ENCODE results near the gene SMAD9. TPM values are rescaled to one million over a fixed set of nuclear protein-coding genes. Genes with fewer than 3 reads are reported as not detected.

SMAD9 gene
- total and polyA plus RNA-seq, 2 of the 8 experiments (the other 6 are each of a cell fraction or from before 2014, with no cell fraction given): 0.45 to 1.0 TPM

DNA sequence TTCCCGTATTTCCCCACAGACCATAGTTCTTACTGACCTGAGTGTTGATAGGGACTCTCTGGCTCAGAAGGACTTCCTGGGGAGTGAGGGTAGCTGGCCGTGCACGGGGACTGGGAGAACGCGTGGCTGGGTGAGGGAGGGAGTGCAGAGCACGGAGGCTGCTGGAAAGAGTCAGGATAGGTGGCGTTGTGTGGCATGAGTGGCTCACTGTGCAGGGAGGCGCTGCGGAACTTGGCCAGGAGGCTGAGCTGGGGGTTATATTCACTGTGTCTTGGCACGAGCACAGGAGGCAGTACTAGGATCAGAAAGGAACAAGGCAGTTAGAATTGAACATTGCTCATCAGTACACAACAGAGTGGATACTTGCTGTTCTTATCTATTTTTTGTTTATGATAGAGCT is 47.4 kb downstream of the SMAD9 start:
- no peak overlapping the region for H4K8ac ChIP-seq (ENCODE audit: extremely low read depth, insufficient read depth, low read length)
- H3K79me1 ChIP-seq (ENCODE audit: low read depth, low read length): no peaks in the 10 kb centered on the region
- H3K56ac ChIP-seq (replicated peaks; ENCODE audit: insufficient read length, low read depth, low read length): no peak overlapping the region
- no peak overlapping the region for H3K23ac ChIP-seq (ENCODE audit: insufficient read length)
- H2AK5ac ChIP-seq (ENCODE audit: low read depth, low read length): no peak overlapping the region
- H3K18ac ChIP-seq (ENCODE audit: extremely low read depth, low read length): no peak overlapping the region
- no peaks in the 10 kb centered on the region for H4K20me1 ChIP-seq (replicated peaks in 1 of 2; ENCODE audit: control insufficient read depth in 1 of 2, insufficient read depth in 2 of 2, low read length in 2 of 2)
- 50% methylated on average over 10 of the region's 10 CpGs; no CpG with 5 or more reads in 1 of the 2 experiments for WGBS, 2 experiments (ENCODE audit: extremely low coverage in 1 of 2, insufficient coverage in 1 of 2, insufficient read length in 1 of 2, insufficient replicate concordance in 2 of 2, low coverage in 1 of 2, low lambda C conversion rate in 2 of 2, missing lambda C conversion rate in 1 of 2)
- no peak overlapping the region for H3K4ac ChIP-seq (replicated peaks; ENCODE audit: insufficient read length, low read depth, low read length)
- H2BK15ac ChIP-seq (ENCODE audit: low read length): no peak overlapping the region
- TF ChIP-seq, protein P1, sequence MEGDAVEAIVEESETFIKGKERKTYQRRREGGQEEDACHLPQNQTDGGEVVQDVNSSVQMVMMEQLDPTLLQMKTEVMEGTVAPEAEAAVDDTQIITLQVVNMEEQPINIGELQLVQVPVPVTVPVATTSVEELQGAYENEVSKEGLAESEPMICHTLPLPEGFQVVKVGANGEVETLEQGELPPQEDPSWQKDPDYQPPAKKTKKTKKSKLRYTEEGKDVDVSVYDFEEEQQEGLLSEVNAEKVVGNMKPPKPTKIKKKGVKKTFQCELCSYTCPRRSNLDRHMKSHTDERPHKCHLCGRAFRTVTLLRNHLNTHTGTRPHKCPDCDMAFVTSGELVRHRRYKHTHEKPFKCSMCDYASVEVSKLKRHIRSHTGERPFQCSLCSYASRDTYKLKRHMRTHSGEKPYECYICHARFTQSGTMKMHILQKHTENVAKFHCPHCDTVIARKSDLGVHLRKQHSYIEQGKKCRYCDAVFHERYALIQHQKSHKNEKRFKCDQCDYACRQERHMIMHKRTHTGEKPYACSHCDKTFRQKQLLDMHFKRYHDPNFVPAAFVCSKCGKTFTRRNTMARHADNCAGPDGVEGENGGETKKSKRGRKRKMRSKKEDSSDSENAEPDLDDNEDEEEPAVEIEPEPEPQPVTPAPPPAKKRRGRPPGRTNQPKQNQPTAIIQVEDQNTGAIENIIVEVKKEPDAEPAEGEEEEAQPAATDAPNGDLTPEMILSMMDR (IDR thresholded peaks at IDR 0.05; ENCODE audit: control extremely low read depth in 1 of 3, insufficient read depth in 1 of 3, low read depth in 1 of 3, low read length in 3 of 3): peak in 1 of 3 experiments; percentile 31; a peak in 1 of 4 replicates
- TF ChIP-seq RAD21 (IDR thresholded peaks at IDR 0.05 in 1 of 2, conservative IDR thresholded peaks at IDR 0.05 in 1 of 2; ENCODE audit: low read depth in 2 of 2, low read length in 2 of 2) (0 out of 4 replicates have a peak, but pooled peaks of 1 of the 2 experiments have one; percentile 4), POU5F1 (IDR thresholded peaks at IDR 0.05; ENCODE audit: low read depth, low read length) (no peak), SP4 (IDR thresholded peaks at IDR 0.05; ENCODE audit: low read length) (no peak)
- no peak overlapping the region for H2BK12ac ChIP-seq (ENCODE audit: low read depth, low read length)
- H3K27ac ChIP-seq (ENCODE audit: low read depth, low read length): no peak overlapping the region
- H2BK20ac ChIP-seq (ENCODE audit: low read length): no peak overlapping the region
- H2BK120ac ChIP-seq (replicated peaks; ENCODE audit: low read depth, low read length): no peak overlapping the region
- ChIA-PET POLR2A (ENCODE audit: partially characterized antibody) (interaction anchor here (0.5 kb wide), 1 partner anchor 133 kb away, joined by 4 read pairs; no protein-coding TSS in a partner anchor), CTCF (ENCODE audit: partially characterized antibody) (interaction anchor here (0.5 to 7.1 kb wide), 3 partner anchors 13 to 235 kb away, joined by 4 to 65 read pairs (median 9); no protein-coding TSS in a partner anchor)
- H4K91ac ChIP-seq (replicated peaks; ENCODE audit: insufficient read length, low read length): no peak overlapping the region
- no peaks in the 10 kb centered on the region for H3K36me3 ChIP-seq (ENCODE audit: control insufficient read depth in 2 of 4, insufficient read depth in 4 of 4, low read length in 3 of 4)
- H3K27me3 ChIP-seq (replicated peaks in 1 of 4; ENCODE audit: control insufficient read depth in 3 of 4, extremely low read depth in 1 of 4, insufficient read depth in 3 of 4, low read length in 3 of 4): no peaks in the 10 kb centered on the region
- H2AFZ ChIP-seq (ENCODE audit: low read length): peak overlapping the region; percentile 77
- H3K14ac ChIP-seq (ENCODE audit: insufficient read length): no peak overlapping the region
- H3K4me3 ChIP-seq (ENCODE audit: extremely low read depth in 1 of 4, insufficient read depth in 2 of 4, low read depth in 3 of 4, low read length in 4 of 4): no peak overlapping the region
- H3K4me1 ChIP-seq (replicated peaks in 1 of 4; ENCODE audit: control insufficient read depth in 3 of 4, insufficient read depth in 4 of 4, low read length in 3 of 4): no peaks in the 10 kb centered on the region
- H3K4me2 ChIP-seq (ENCODE audit: insufficient read depth in 1 of 2, low read depth in 2 of 2, low read length in 2 of 2): peak overlapping the region in 1 of 2 experiments; percentile 19; a peak in 1 of 4 replicates
- peak in 1 of 2 experiments; percentile 53 for DNase-seq (ENCODE audit: low read depth in 1 of 2, low spot score in 2 of 2)
- no peak overlapping the region for H2BK5ac ChIP-seq (ENCODE audit: low read depth, low read length)
- no peak for FAIRE-seq
- H3K9me3 ChIP-seq (ENCODE audit: insufficient read depth in 2 of 2, low read depth in 1 of 2, low read length in 1 of 2): no peaks in the 10 kb centered on the region
- H3K23me2 ChIP-seq (ENCODE audit: low read depth, low read length): no peaks in the 10 kb centered on the region; the same call in 1 of the 2 replicates
- no peak overlapping the region for H4K5ac ChIP-seq (ENCODE audit: insufficient read length, low read depth, low read length)
- no peaks in the 10 kb centered on the region for H3K79me2 ChIP-seq (ENCODE audit: control insufficient read depth in 1 of 2, insufficient read depth in 2 of 2, low read length in 2 of 2)
- no peak overlapping the region for H3K9ac ChIP-seq (replicated peaks in 1 of 4; ENCODE audit: extremely low read depth in 1 of 4, low read depth in 3 of 4, low read length in 3 of 4)
